NCI-H524 (cell line): ENCODE data around the gene PPP1R3F.
"Not testable (repeated sequence)": the region's sequence is repeated elsewhere in the genome, so short reads cannot be mapped to it uniquely, and the experiment has no call there.

Source experiments
- DNase-seq, 2 experiments: peaks; one replicate each; lab custom pipeline; 2025; lab: John Stamatoyannopoulos, UW

The PPP1R3F gene

GRCh38 chrX:49272421-49272820 is 2.8 kb downstream of the PPP1R3F start:
- DNase-seq = no peak

- DNase-seq = no peak
These were observed 3.7 kb downstream of the PPP1R3F start for GRCh38 chrX:49273181-49273727.

- no peak for DNase-seq
These were observed 6.6 kb downstream of the PPP1R3F start for GRCh38 chrX:49276207-49276606.

- DNase-seq = no peak
These were observed 7.3 kb downstream of the PPP1R3F start for GRCh38 chrX:49276671-49277534.

GRCh38 chrX:49277535-49277830 is 7.9 kb downstream of the PPP1R3F start:
- no peak for DNase-seq

- DNase-seq = no peak
These were observed 8.5 kb downstream of the PPP1R3F start for GRCh38 chrX:49278081-49278480.

GRCh38 chrX:49282647-49283011 is 13.0 kb downstream of the PPP1R3F start:
- DNase-seq = peak in 1 of 2 experiments; percentile 63

- DNase-seq = no peak
These were observed 14.6 kb downstream of the PPP1R3F start for GRCh38 chrX:49284212-49284611.

GRCh38 chrX:49286136-49286535 is 16.5 kb downstream of the PPP1R3F start:
- no peak for DNase-seq

- no peak for DNase-seq
These were observed 17.0 kb downstream of the PPP1R3F start for GRCh38 chrX:49286581-49286980.

GRCh38 chrX:49287665-49288064 is 18.1 kb downstream of the PPP1R3F start:
- DNase-seq = no peak

GRCh38 chrX:49290215-49290614 is 20.6 kb downstream of the PPP1R3F start:
- DNase-seq = no peak

- peak; percentile 23 to 73 for DNase-seq
These were observed 22.2 kb downstream of the PPP1R3F start for GRCh38 chrX:49291615-49292337.

GRCh38 chrX:49292400-49293362 is 23.1 kb downstream of the PPP1R3F start:
- DNase-seq = no peak

- not testable (repeated sequence) for DNase-seq
These were observed 29.7 kb downstream of the PPP1R3F start for GRCh38 chrX:49299293-49299692.

GRCh38 chrX:49300703-49301102 is 31.1 kb downstream of the PPP1R3F start:
- DNase-seq = no peak

- no peak for DNase-seq
These were observed 33.8 kb downstream of the PPP1R3F start, which contains the start of gene GAGE10 for GRCh38 chrX:49303346-49303745. GAGE10 (plus strand) TSS chrX:49303646; CDS start chrX:49304860, 1,214 bp downstream.

- not testable (repeated sequence) for DNase-seq
These were observed 38.2 kb downstream of the PPP1R3F start for GRCh38 chrX:49307775-49308174.

GRCh38 chrX:49308604-49309269 is 39.1 kb downstream of the PPP1R3F start:
- no peak for DNase-seq

- DNase-seq = no peak
These were observed 39.9 kb downstream of the PPP1R3F start for GRCh38 chrX:49309401-49309981.

GRCh38 chrX:49310371-49310770 is 40.8 kb downstream of the PPP1R3F start:
- no peak for DNase-seq
